Epithelial cell of esophagus (primary cell): ENCODE results near the gene LCTL.

Source experiments
- DNase-seq: peaks from one replicate; pipeline ENCODE4 v3.0.0; 2010; ENCODE audit warnings: low read depth
- H3K4me3 ChIP-seq: 2 replicates; pipeline ENCODE4 v1.5.1; 2011; ENCODE audit warnings: mild to moderate bottlenecking, low read length, control low read depth
- CTCF ChIP-seq: IDR thresholded peaks from 2 replicates; pipeline ENCODE4 v1.5.1; 2011; ENCODE audit warnings: low read depth, mild to moderate bottlenecking, low read length, control low read depth, inconsistent platforms; ENCODE audit not compliant: insufficient read depth; ENCODE audit errors: missing control alignments

LCTL gene

GRCh38 chr15:66515901-66516322, 49.9 kb downstream of the LCTL start:
- no peak for TF ChIP-seq CTCF
- DNase-seq: no peak
- no peak overlapping the region for H3K4me3 ChIP-seq

GRCh38 chr15:66514586-66514985, 51.2 kb downstream of the LCTL start:
- no peak for DNase-seq
- no peak overlapping the region for H3K4me3 ChIP-seq
- no peak for TF ChIP-seq CTCF

GRCh38 chr15:66508293-66508883, 57.4 kb downstream of the LCTL start:
- TF ChIP-seq CTCF: no peak

GRCh38 chr15:66505818-66506217, 60.0 kb downstream of the LCTL start:
- peak overlapping the region; percentile 100 for H3K4me3 ChIP-seq
- DNase-seq: no peak
- TF ChIP-seq CTCF: no peak

More at GRCh38 chr15:66508293-66508883, 57.4 kb downstream of the LCTL start:
- H3K4me3 ChIP-seq: no peak overlapping the region
- no peak for DNase-seq

GRCh38 chr15:66505430-66505811, 60.4 kb downstream of the LCTL start:
- peak; percentile 56 for DNase-seq
- TF ChIP-seq CTCF: no peak
- H3K4me3 ChIP-seq: peak overlapping the region; percentile 100

- H3K4me3 ChIP-seq: peak within 1 kb of the TSS; percentile 100
- DNase-seq: peak; percentile 79
- TF ChIP-seq CTCF: no peak
These were observed 61.0 kb downstream of the LCTL start, which contains the start of the genes RPL4 and ZWILCH for GRCh38 chr15:66504563-66505429. Gene RPL4, minus strand, starts transcription at chr15:66504855. Its CDS starts 65 bp downstream, at chr15:66504790. Gene ZWILCH, plus strand, starts transcription at chr15:66505326. Its CDS starts 13 bp downstream, at chr15:66505339.
